Ecto neural progenitor cell (in vitro differentiated cells): ENCODE data around the gene SUMF1.

Experiments
- DNase-seq: peaks from one replicate; pipeline ENCODE4 v3.0.0-alpha.2; 2018; ENCODE audit warnings: low spot score

SUMF1 gene

DNA sequence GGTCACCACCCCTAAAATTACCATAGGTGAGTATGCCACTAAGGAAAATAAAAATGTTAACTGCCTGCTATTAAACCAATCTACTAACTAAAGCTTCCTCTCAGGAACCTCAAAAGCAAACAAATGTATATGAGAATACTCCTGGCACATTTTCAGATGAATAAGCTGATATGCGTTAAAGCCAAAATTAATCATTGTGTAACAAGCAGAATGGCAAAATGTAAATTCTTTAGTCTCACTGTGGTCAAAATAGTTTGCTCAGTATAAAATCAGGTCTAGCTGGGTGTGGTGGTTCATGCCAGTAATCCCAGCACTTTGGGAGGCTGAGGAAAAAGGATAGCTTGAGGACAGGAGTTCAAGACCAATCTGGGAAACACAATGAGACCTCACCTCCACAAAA is 53.6 kb downstream of the SUMF1 start:
- no peak for DNase-seq

DNA sequence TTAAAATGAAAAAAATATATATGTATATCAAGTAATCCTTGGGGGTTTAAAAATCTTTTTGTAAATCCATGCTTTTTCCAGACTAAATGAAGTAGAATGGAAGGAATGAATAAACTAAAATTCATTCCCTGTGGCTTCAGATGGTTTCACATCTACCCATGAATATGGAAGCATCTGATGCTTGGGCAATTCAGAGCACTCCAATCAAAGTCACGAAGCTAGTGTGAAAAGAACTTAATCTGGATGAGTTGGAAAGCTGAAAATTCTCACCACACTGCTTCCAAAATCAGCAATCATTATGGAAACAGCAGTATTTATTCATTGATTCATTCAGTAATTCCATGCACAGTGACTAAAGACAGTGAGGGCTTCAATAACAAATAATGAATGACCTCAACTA is 55.2 kb downstream of the SUMF1 start:
- no peak for DNase-seq

DNA sequence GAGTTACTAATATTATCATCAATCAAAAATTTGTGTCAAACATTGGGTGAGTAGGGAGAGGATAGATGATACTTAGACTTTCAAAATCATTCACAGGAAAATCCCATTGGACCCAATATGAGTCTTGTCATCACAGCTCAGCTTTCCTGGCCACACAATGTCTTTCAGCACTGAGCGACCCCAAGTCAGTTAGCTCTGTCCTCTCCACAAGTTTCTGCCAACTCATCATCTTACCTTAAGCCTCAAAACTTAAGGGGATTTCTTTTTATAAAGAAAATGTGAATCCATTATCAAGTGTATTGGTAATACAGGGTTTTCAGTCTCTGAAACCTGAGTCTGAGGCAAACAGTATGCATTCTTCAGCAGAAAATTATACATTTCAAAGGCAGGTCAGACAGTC is 55.8 kb downstream of the SUMF1 start:
- DNase-seq: no peak

DNA sequence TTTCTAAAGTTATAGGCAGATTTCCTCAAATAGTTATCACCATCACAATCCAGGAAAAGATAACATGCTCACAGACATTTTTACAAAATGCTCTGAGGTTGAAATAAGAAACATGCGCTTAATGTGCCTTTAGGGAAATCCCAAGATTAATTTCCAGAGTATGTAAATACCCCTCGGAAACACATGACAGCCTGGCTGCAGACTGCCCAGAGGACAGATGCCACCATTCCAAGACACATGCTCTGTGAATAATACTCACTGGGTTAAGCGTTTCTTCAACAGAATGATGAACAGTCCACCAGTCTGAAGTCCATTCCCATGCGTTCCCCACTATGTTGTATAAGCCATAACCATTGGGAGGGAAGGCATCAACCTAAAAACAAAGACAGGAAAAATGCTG is 56.5 kb downstream of the SUMF1 start:
- DNase-seq: no peak

DNA sequence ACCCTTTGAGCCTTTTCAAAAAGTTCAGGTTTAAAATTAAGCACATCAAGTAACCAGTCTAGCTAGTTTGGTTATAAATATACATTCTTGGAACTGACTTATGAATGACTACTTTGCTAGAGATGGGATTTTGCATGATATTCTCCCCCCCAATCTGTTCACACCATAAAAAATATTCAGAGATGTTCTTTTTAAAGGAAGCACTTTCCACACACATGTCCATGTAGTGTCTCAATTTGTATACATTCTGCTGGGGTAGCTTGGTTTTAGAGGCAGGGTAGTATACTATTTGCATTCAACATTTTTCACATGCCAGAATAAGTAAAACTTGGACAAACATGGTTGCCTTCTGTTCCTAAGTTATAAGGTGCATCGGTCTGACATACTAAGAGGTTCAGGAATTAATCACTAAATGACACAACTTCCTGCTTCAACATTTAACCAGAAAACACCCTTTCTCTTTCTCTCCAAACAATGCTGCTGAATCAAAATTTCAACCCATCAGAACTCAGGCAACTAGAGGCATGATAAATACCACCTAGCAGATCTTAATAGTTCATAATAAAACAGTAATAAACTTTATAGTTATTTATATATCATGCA is 57.0 kb downstream of the SUMF1 start:
- no peak for DNase-seq

DNA sequence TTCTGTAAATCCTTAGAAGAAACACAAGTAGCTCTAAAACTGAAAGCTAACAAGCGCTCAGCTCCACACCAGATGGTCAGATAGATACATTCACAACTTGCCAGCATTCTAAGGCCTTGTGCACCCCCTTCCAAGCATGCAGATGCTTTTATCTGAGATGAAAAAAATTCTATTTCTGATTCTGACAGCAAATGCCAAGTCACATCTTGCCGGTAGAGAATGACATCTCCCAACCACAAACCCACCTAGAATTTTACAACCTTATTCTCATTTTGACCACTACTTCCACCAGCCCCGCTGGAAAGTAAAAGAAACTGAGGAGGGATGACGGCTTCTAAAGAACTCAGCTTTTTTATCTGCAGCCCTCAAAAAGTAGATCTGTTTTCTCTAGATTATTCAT is 57.7 kb downstream of the SUMF1 start:
- DNase-seq: no peak

DNA sequence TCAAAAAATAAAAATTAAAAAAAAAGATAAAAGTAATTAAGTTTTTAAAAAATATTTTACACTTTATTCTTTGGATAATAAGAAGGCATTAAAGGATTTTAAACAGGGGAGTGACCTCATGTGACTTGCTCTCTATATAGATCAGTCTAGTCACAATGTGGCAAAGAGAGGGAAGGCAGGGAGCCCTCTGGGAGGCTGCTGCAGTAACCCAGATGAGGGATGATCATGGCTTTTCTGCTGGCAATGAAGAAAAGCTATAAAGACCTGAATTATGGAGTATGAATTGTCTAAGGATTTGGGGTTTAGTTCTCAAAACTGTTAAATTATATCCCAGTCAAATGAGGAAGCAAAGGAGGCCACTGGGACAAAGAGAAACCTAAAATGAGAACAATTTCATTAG is 58.1 kb downstream of the SUMF1 start:
- DNase-seq: no peak

DNA sequence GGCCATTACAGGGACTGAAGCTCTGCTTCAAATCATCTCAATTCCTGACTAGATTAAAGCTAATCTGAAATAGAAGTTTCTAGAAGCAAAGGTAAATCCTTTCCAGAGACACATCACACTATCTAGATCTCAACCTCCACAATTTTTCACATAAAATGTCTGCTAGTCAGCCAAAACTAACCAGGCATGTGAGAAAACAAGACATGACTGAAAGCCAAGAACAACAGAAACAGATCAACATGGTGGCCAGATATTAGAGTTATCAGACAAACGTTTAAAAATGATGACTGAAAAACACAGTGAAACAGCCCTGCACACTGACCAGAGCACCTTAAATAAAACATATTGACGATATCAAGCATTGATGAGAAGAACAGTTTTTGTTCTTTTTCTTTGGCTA is 59.1 kb downstream of the SUMF1 start:
- DNase-seq: no peak

GRCh38 chr3:4406746-4407568 is 60.1 kb downstream of the SUMF1 start:
- DNase-seq: no peak

- DNase-seq: no peak
Measured at GRCh38 chr3:4404881-4405280, 62.2 kb downstream of the SUMF1 start.

- DNase-seq: no peak
Measured at GRCh38 chr3:4401441-4401840, 65.6 kb downstream of the SUMF1 start.

DNA sequence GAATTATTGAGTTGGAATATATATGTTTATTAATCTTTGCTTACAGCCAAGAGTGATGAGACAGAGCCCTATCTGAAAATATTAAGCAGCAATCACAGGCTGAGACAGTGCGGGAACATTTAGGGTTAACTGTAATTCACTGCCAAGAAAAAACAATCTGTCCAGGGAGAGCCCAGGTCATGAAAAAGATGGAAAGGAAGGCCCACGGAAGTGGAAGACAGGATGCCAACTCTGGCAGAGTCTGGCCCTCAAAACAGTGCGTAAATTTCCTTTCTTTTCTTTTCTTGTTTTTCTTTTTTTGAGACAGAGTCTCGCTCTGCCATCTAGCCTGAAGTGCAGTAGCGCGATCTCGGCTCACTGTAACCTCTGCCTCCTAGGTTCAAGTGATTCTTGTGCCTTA is 67.6 kb downstream of the SUMF1 start:
- DNase-seq: no peak

- DNase-seq: no peak
Measured at GRCh38 chr3:4398941-4399245, 68.2 kb downstream of the SUMF1 start.

DNA sequence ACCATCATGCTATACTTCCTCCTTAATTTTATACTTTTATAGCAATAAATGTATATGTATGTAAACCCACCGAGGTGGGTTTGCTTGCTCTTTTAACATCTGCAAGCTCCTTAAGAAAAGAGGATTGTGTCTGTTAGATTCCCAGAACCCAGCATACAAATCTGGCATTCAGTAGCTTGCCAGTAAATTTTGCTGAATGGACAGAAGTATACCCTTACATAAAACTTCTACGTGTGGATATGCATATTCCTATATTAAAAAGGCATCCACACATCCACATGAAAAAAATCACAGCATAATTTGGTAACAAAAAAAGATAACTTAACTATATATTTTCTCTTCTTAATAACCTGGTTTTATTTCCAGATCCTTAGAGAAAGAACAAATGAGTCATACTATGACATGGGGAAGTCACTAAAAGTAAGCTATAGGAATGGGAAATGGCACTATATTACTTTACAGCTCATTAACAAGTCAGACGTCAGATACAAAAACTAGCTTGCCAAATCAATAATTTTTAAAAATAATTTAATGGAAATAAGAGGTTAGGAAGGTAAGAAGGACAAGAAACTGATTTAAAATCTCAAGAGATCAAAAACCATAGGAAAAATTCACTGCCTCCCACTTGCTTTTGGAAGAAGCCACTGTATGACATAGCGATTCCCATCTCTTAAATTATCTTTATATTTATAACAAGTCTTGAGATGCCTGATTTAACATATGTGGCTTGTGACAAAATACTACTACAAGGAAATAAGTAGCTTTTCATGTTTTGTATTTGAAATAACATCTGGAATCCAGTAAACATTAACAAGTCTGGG is 68.7 kb downstream of the SUMF1 start:
- no peak for DNase-seq

DNA sequence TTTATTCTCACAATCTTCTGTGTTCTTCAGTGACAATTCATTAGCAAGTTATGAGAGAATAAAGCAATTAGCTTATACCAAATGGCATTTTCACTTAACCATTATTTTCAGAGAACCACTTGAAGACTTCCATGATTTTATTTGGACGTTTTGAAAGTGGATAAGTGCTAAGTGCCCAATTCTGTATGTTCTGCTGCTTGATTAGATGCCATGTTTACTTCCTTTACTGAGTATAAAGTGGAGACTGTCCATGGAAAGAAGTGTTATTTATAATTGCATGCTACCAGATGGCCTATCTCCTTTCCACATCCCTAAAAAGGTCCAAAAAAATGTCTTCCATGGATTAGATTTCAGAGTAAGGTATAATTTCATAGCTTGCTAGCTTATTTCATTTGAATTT is 69.6 kb downstream of the SUMF1 start:
- no peak for DNase-seq

DNA sequence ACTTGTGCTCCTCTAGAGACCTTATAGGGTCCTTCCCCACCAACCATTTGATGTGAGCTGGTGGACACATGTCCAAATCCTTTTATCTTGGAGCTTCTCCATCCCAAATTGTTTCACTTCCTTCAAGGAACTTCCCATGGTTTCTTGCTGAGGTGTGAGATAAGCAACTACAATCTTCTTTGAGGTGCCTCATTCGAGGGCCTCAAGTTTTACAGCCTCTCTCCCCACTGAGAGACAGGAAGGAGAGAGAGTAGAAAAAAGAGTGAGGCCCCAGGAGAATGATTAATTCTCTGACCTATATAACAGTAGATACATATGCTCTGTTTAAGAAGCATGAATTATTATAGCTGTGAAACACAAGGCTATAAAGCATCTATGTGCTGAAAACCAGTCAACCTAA is 70.5 kb downstream of the SUMF1 start:
- no peak for DNase-seq

DNA sequence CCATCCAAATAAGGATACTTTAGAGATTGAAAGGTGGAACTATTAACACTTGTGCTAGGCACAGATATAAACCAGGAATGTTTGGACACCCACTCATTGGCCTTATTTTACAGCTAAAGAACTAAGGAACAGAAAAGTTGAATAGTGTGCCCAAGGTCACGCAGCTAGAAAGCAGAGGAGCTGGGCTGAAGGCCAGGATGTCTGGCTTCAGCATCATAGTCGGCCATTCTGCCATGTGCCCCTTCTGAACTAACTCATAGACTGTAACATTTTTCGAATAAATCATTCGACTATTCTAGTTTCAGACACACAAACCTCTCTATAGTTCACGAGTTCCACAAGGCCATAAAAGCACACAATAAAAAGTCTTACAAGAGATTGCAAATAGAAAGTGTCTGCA is 71.1 kb downstream of the SUMF1 start:
- no peak for DNase-seq

GRCh38 chr3:4395448-4395847 is 71.6 kb downstream of the SUMF1 start:
- no peak for DNase-seq

DNA sequence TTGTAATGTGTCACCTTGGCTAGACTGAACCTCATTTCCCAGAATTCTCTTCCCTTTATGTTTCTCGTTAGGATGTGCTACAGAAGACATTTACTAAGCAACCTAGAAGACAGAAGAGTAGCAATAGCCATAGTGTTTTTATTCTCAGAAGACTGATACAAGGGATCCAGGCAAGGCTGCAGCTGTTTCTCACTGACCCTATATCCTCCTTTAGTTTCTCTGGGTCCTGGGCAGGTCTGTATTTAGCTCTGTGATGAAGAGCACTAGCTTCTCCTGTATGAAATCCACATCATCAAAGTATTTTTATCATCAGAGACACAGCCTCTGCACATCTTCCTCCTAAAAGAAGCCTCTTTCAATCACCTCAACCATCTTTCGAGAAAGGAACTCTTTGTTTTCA is 72.5 kb downstream of the SUMF1 start:
- no peak for DNase-seq

- DNase-seq: no peak
Measured at GRCh38 chr3:4394048-4394447, 73.0 kb downstream of the SUMF1 start.

DNA sequence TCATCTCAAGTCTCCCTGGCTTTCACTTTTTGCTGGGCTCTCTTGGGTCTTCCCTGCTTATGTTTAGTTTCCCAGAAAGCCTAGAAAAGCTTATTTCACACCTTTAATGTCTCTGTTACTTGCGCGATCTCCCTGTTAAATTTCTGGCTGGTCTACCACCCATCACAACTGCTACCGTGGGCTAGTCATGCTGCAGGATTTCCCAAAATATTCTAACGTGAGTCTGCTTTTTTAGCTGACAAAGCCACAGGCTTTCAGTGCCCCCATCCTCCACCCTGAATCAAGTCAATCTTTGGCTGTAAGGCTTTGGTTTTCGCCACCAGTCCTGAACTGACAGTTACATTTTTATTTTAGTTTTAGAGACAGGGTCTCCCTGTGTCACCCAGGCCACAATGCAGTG is 74.1 kb downstream of the SUMF1 start:
- no peak for DNase-seq

- DNase-seq: no peak
Measured at GRCh38 chr3:4387210-4388204, 79.6 kb downstream of the SUMF1 start.
